Transverse colon (tissue), 4 donors: ENCODE results near the gene WDR7. TPM values are rescaled to one million over a fixed set of nuclear protein-coding genes. Genes with fewer than 3 reads are reported as not detected.

Source experiments
- DNase-seq: peaks from one replicate; pipeline ENCODE4 v3.0.0-alpha.2; 2019
- H3K27ac ChIP-seq, 4 donors: fragments of 200-600 bp; sonication (generic); 2 replicates each; pipeline ENCODE4 v1.5.1; 2016 to 2018; ENCODE audit warnings: inconsistent platforms in 4 of 4
- H3K27me3 ChIP-seq: fragments of 200-600 bp; sonication (generic); 2 replicates; pipeline ENCODE4 v1.5.1; 2017; ENCODE audit warnings: inconsistent platforms
- H3K36me3 ChIP-seq, 4 donors: fragments of 200-600 bp; sonication (generic); 2 replicates each; pipeline ENCODE4 v1.5.1; 2017 to 2019; ENCODE audit warnings: inconsistent platforms in 4 of 4
- H3K4me1 ChIP-seq, 4 donors: fragments of 200-600 bp; sonication (generic); 2 replicates each; pipeline ENCODE4 v1.5.1; 2017 to 2020; ENCODE audit warnings: inconsistent platforms in 4 of 4
- H3K4me3 ChIP-seq, 4 donors: fragments of 200-600 bp; sonication (generic); 1 replicate in 1 of 4; 2 replicates in 3 of 4; pipeline versions ENCODE4 v1.5.1 to v1.6.1; 2017 to 2019; ENCODE audit warnings: inconsistent platforms in 4 of 4
- H3K9me3 ChIP-seq, 2 donors: fragments of 200-600 bp; sonication (generic); 2 replicates each; pipeline ENCODE4 v1.5.1; 2017 to 2019; ENCODE audit warnings: inconsistent platforms in 2 of 2
- EP300 ChIP-seq: sonication (generic); formaldehyde crosslinking; IDR thresholded peaks from one replicate; pipeline ENCODE4 v1.6.1; 2017; ENCODE audit warnings: antibody characterized with exemption, low read depth
- POLR2A ChIP-seq: fragments of 450-650 bp; IDR thresholded peaks from one replicate; pipeline ENCODE4 v1.6.1; 2016; ENCODE audit warnings: antibody characterized with exemption, mild to moderate bottlenecking, moderate library complexity
- POLR2AphosphoS5 ChIP-seq, 3 donors: sonication (generic); formaldehyde crosslinking; IDR thresholded peaks; one replicate each; pipeline ENCODE4 v1.6.1; 2016; ENCODE audit warnings: antibody characterized with exemption in 3 of 3
- WGBS, 2 donors: methylation state at CpG; one replicate each; pipeline ENCODE4 v1.1.5; 2018; ENCODE audit warnings: low coverage in 1 of 2; 5-methylcytosine and 5-hydroxymethylcytosine counted together
- in situ Hi-C, 4 donors: fragments of 200-750 bp; cut with MboI; loops; one replicate each; pipeline versions ENCODE4 v1.15.0 to v1.15.1; 2017; ENCODE audit warnings: low sequenced_read_pairs in 3 of 4, low pct_ligation_motif_present in 1 of 4, low pct_unique_long_range_greater_than_20kb in 1 of 4
- intact Hi-C: fragments of 100-400 bp; cut with DNase I; formaldehyde crosslinking; loops from one replicate; pipeline ENCODE4 v1.15.1; 2023; ENCODE audit warnings: low total_unique reads
- total RNA-seq, 4 donors: library from RNA; depleted of rRNA; stranded (reverse); fragments of >200 nt; gene quantifications; one replicate each; pipeline ENCODE4 v1.1.0, GENCODE V29; 2016
- TF ChIP-seq, protein P1 (sequence below), 5 experiments: fragments of 200-600 bp in 3 of 5; fragments of 450-650 bp in 2 of 5; sonication (generic) in 3 of 5; IDR thresholded peaks; 1 replicate in 2 of 5; 2 replicates in 3 of 5; pipeline ENCODE4 v1.5.1; 2016 to 2017; ENCODE audit warnings: antibody characterized with exemption in 5 of 5, inconsistent platforms in 3 of 5, mild to moderate bottlenecking in 2 of 5, moderate library complexity in 1 of 5

Gene WDR7
- total RNA-seq, 4 donors from 2014 or later = 14.9 to 37.5 (median 27.9) TPM

DNA sequence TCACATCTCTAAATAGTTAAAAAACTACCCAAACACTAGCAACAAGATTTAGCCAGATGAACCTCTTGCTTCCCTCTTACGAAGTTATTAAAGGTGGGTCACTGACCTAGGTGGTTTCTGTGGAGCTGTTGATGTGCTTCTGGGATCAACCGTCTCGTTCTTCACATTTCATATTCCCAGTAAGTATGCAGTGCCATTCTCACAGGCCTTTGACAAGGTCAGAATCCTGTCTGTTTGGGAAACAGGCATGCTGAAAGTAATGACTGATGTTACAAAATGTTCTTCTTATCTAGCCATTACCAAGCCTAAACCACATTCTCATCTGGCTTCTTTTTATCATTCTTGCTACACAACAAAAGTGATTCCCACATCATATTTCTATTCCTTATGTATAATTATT lies 70.3 kb downstream of the WDR7 start:
- no peak overlapping the region for H3K27ac ChIP-seq
- no peak for TF ChIP-seq EP300
- TF ChIP-seq POLR2A = no peak
- no peak for TF ChIP-seq POLR2AphosphoS5 (IDR thresholded peaks at IDR 0.05)
- TF ChIP-seq, protein P1, sequence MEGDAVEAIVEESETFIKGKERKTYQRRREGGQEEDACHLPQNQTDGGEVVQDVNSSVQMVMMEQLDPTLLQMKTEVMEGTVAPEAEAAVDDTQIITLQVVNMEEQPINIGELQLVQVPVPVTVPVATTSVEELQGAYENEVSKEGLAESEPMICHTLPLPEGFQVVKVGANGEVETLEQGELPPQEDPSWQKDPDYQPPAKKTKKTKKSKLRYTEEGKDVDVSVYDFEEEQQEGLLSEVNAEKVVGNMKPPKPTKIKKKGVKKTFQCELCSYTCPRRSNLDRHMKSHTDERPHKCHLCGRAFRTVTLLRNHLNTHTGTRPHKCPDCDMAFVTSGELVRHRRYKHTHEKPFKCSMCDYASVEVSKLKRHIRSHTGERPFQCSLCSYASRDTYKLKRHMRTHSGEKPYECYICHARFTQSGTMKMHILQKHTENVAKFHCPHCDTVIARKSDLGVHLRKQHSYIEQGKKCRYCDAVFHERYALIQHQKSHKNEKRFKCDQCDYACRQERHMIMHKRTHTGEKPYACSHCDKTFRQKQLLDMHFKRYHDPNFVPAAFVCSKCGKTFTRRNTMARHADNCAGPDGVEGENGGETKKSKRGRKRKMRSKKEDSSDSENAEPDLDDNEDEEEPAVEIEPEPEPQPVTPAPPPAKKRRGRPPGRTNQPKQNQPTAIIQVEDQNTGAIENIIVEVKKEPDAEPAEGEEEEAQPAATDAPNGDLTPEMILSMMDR (IDR thresholded peaks at IDR 0.05) = no peak
- no peak overlapping the region for H3K4me3 ChIP-seq
- 92 to 95% methylated on average over 3 of the region's 3 CpGs for WGBS, 2 donors
- H3K27me3 ChIP-seq = no peaks in the 10 kb centered on the region
- no peaks in the 10 kb centered on the region for H3K9me3 ChIP-seq
- in situ Hi-C loops (no loop called here), intact Hi-C loops (no loop called here)
- H3K36me3 ChIP-seq = peaks cover 0 to 9% (median 2%) of the 10 kb centered on the region in 4 donors
- no peak for DNase-seq
- H3K4me1 ChIP-seq = no peaks in the 10 kb centered on the region

DNA sequence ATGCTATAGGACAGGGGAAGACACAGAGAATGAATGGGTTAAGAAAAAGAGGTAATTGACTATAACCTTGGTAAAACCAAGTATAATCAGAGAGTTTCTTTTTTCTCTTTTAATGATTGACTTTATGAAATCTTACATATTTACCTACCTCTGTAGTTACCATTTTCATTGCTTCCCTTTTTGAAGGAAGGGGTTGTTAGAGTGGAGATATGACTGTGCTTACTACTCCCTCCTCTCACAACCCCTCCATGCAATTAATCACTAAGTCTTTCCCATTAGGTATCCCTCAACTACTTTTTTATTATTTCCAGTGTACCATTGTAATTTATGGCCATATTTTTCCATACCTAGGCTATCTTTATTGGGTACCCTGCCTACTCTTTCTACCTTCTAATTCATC lies 71.4 kb downstream of the WDR7 start:
- Histone ChIP-seq H3K4me3 (no peak overlapping the region), H3K27ac (no peak overlapping the region), H3K36me3 (peaks cover 0 to 9% (median 2%) of the 10 kb centered on the region in 4 donors), H3K9me3 (no peaks in the 10 kb centered on the region), H3K27me3 (no peaks in the 10 kb centered on the region), H3K4me1 (no peaks in the 10 kb centered on the region)
- intact Hi-C loops (no loop called here), in situ Hi-C loops (no loop called here)
- TF ChIP-seq EP300 = no peak
- no peak for TF ChIP-seq POLR2A
- TF ChIP-seq, protein P1 (IDR thresholded peaks at IDR 0.05) = no peak
- no peak for TF ChIP-seq POLR2AphosphoS5 (IDR thresholded peaks at IDR 0.05)
- DNase-seq = no peak

DNA sequence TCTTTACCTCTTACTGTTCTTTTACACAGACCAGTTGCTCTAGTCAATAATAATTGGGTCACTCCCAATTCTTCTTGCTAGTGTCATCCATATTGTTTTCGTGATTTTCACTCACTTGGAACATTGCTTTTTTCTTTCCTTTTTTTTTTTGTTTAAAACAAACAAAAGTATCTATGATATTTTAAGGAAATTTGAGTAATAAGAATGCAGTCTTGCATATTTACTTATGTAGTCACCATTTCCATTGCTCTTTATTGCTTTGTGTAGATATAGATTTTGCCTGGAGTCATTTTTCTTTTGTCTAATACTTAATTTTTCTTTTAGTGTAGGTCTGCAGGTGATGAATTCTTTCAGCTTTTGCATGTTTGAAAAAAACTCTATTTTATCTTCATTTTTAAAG lies 71.9 kb downstream of the WDR7 start:
- no peaks in the 10 kb centered on the region for H3K4me1 ChIP-seq
- H3K27ac ChIP-seq = no peak overlapping the region
- no peak overlapping the region for H3K4me3 ChIP-seq
- WGBS, 2 donors = 98 to 100% methylated on average over 1 of the region's 1 CpG
- H3K27me3 ChIP-seq = no peaks in the 10 kb centered on the region
- peaks cover 0 to 9% (median 2%) of the 10 kb centered on the region in 4 donors for H3K36me3 ChIP-seq
- H3K9me3 ChIP-seq = no peaks in the 10 kb centered on the region
- TF ChIP-seq EP300 (no peak), POLR2A (no peak), POLR2AphosphoS5 (IDR thresholded peaks at IDR 0.05) (no peak)
- TF ChIP-seq, protein P1 (IDR thresholded peaks at IDR 0.05) = no peak
- intact Hi-C loops = no loop called here
- DNase-seq = no peak
- in situ Hi-C loops = no loop called here

DNA sequence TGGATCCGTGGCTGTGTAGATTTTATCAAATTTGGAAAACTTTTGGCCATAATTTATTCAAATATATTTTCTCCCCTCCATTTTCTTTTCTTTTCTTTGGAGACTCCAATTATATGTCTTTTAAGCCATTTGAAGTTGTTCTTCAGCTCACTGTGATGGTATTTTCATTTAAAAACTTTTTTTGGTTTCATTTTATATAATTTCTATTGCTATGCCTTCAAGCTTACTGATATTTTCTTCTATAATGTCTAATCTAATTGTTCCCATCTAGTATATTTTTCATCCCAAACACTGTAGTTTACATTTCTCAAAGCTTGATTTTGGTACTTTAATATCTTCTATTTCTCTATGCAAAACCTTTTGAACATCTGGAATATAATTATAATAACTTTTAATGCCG lies 72.5 kb downstream of the WDR7 start:
- in situ Hi-C loops = no loop called here
- Histone ChIP-seq H3K36me3 (peaks cover 0 to 9% (median 2%) of the 10 kb centered on the region in 4 donors), H3K4me1 (no peaks in the 10 kb centered on the region), H3K9me3 (no peaks in the 10 kb centered on the region), H3K4me3 (no peak overlapping the region), H3K27me3 (no peaks in the 10 kb centered on the region), H3K27ac (no peak overlapping the region)
- DNase-seq = no peak
- TF ChIP-seq POLR2A (no peak), EP300 (no peak), POLR2AphosphoS5 (IDR thresholded peaks at IDR 0.05) (no peak)
- TF ChIP-seq, protein P1 (IDR thresholded peaks at IDR 0.05) = no peak
- intact Hi-C loops = no loop called here
- 94% methylated on average over 2 of the region's 2 CpGs for WGBS, 2 donors
